Brain microvascular endothelial cell (primary cell): ENCODE results near the gene RABGEF1.
"Not testable (repeated sequence)": the region's sequence is repeated elsewhere in the genome, so short reads cannot be mapped to it uniquely, and the experiment has no call there.

ENCODE experiments used
- DNase-seq: peaks from one replicate; pipeline ENCODE4 v3.0.0-alpha.2; 2020
- H3K27ac ChIP-seq: fragments of 250-450 bp; sonication (Bioruptor Pico); 2 replicates; pipeline ENCODE4 v1.5.1; 2020; ENCODE audit warnings: mild to moderate bottlenecking, moderate library complexity
- H3K27me3 ChIP-seq: fragments of 250-450 bp; sonication (Bioruptor Pico); replicated peaks from 2 replicates; pipeline ENCODE4 v1.5.1; 2020; ENCODE audit warnings: mild to moderate bottlenecking
- H3K36me3 ChIP-seq: fragments of 250-450 bp; sonication (Bioruptor Pico); replicated peaks from 2 replicates; pipeline ENCODE4 v1.5.1; 2020; ENCODE audit warnings: mild to moderate bottlenecking
- H3K4me3 ChIP-seq: 2 replicates; pipeline ENCODE4 v1.5.1; 2011; ENCODE audit warnings: low read depth, mild to moderate bottlenecking, control low read depth, low read length, moderate library complexity
- in situ Hi-C: cut with HindIII; loops from 2 replicates; pipeline ENCODE4 v1.10.0; 2017; ENCODE audit warnings: low sequenced_read_pairs, low pct_ligation_motif_present
- TF ChIP-seq, protein P1 (sequence below): IDR thresholded peaks from 2 replicates; pipeline ENCODE4 v1.5.1; 2011; ENCODE audit warnings: low read depth, mild to moderate bottlenecking, moderate library complexity, low read length, control low read depth, inconsistent platforms; ENCODE audit errors: missing control alignments

RABGEF1 gene

DNA sequence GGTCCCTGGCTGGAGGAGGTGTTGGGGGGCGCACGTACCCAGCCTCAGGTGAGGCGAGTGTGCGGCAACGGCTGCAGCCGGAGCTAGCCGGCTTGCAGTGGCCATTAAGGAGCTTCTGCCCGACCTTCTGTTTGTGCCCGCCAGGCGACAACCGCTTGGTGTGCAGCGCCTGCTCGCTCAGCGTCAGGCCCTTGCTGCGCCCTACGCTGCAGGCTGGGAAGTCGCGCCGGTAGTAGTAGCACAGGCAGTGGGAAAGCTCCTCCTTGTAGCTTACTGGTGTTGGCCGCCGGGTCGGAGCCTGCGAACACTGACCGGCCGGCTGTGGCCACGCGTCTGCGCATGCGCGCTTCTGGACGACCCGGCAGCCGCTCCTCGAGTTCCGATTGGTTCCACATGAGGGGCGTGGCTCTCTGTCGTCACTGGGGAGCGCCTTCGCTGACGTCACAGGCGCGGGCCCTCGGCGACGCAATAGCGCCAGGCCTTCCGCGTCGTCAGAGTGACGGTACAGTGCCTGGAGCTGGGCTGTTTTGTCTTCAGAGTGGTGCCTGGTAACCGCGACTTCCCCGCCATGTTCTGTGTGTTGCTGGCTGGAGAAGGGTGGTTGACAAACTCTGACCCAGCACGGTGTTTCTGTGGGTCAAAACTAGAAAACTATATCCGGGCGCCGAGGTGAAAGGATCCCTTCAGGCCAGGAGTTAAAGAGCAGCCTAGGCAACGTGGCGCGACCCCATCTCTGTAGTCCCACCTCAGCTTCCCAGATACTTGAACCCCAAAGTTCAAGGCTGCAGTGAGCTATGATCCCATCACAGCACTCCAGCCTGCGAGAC lies 104.2 kb downstream of the RABGEF1 start:
- in situ Hi-C loops, result no loop called here
- Histone ChIP-seq H3K27ac (peak overlapping the region; percentile 91), H3K4me3 (peak overlapping the region; percentile 93), H3K27me3 (no peaks in the 10 kb centered on the region), H3K36me3 (no peaks in the 10 kb centered on the region)
- DNase-seq, result peak; percentile 96
- TF ChIP-seq, protein P1, sequence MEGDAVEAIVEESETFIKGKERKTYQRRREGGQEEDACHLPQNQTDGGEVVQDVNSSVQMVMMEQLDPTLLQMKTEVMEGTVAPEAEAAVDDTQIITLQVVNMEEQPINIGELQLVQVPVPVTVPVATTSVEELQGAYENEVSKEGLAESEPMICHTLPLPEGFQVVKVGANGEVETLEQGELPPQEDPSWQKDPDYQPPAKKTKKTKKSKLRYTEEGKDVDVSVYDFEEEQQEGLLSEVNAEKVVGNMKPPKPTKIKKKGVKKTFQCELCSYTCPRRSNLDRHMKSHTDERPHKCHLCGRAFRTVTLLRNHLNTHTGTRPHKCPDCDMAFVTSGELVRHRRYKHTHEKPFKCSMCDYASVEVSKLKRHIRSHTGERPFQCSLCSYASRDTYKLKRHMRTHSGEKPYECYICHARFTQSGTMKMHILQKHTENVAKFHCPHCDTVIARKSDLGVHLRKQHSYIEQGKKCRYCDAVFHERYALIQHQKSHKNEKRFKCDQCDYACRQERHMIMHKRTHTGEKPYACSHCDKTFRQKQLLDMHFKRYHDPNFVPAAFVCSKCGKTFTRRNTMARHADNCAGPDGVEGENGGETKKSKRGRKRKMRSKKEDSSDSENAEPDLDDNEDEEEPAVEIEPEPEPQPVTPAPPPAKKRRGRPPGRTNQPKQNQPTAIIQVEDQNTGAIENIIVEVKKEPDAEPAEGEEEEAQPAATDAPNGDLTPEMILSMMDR, result peak; percentile 46

DNA sequence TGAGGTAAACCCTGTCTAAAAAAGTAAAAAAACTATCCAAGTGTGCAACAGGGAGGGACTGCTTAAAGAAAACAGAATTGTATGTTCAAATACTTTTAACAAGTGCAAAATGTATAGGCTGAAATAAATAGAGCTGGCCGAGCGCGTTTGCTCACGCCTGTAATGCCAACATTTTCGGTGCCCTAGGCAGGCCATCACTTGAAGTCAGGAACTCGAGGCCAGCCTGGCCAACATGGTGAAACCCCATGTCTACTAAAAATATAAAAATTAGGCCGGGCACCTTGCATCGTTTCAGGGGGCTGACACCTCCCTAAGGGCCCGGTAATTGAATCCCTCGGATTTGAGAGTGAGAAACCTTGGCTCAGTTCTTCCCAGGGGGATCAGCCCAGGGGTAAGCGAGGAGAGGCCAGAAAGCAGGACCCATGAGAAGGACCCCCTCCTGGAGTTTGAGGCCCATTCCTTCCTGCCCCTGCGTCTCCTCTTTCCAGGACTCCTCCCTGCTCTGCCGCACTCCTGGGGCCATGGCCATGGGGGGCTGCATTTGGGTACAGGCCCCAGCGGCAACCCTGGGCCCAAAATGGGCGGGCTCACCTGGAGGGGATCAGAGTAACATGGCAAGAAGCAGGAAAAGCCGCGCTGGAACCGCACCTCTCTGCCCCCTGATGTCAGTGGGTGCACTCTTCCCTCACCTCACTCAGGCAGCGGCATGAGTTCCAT lies 105.0 kb downstream of the RABGEF1 start:
- peak overlapping the region; percentile 93 for H3K4me3 ChIP-seq
- H3K27me3 ChIP-seq, result no peaks in the 10 kb centered on the region
- peak overlapping the region; percentile 91 for H3K27ac ChIP-seq
- H3K36me3 ChIP-seq, result no peaks in the 10 kb centered on the region
- DNase-seq, result no peak
- in situ Hi-C loops, result no loop called here
- TF ChIP-seq, protein P1, result no peak

DNA sequence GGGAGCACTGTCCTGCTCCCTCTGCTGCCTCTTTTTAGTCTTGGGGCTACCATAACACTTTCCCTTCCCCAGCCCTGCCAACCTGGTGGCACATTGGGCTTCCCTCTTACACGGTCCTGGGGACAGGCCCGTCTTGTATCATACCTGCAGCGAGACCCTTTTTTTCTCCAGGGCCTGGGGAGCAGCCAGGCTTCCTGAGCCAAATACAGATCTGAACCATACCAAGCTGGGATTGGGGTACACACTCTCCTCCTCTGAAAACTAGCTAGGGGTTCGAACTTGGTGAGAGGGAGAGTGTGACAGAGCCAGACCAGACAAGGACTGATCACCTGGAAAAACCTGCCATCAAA lies 105.5 kb downstream of the RABGEF1 start:
- DNase-seq, H3K36me3 ChIP-seq, H3K27ac ChIP-seq, H3K4me3 ChIP-seq, in situ Hi-C loops, H3K27me3 ChIP-seq: not testable (repeated sequence)

DNA sequence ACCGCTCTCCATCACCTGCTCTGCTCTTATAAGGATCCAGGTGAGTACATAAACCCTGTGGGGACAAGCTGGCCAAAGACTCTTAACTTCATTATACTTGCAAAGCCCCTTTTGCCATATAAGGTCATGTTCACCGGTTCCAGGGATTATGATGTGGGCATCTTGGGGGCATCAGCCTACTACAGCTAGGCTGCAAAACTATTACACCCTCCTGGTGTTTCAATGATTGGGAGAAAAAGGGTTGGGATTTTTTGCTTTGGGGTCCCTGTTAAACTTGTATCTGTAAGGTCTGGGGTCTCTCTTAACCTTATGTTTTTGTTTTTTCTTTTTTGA lies 107.0 kb downstream of the RABGEF1 start:
- DNase-seq, H3K27me3 ChIP-seq, in situ Hi-C loops, H3K4me3 ChIP-seq, H3K36me3 ChIP-seq, H3K27ac ChIP-seq: not testable (repeated sequence)

DNA sequence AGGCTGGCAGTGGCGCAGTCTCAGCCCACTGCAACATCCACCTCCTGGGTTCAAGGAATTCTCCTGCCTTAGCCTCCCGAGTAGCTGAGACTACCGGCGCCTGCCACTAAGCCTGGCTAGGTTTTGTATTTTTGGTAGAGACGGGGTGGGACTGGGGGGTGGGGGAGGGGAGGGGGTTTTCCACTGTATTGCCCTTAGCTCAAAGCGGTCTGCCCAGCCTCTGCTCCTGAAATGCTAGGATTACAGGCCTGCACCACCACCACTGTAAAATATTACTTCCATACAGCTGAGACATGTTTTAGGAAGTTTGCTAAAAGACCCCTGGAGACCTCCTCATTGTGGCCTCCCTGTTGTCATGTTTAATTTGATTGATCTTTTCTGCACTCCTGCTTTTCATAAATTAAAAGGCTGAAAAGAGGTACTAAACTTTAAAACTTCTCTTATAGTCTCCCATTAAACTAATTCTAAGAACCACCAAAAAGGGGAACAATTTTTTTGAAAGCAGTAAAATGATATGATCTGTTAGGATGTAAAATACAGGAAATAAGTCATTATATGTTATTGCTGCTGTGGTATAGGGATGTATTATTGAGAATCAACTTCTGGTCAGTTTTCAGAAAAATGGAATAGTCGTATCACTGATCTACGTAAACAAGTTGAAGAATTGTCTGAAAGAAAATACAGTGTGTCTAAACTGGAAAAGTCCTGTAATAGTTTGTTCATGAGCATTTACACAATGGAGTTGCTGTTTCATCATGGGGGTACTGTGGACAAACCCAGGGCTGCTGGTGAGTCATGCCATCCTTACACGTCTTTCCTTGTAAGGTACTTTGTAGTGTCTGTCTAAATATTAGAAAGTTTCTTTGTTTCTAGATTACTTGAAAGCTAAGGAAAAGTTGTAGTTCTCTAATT lies 107.6 kb downstream of the RABGEF1 start:
- H3K36me3 ChIP-seq, result no peaks in the 10 kb centered on the region
- no peak overlapping the region for H3K4me3 ChIP-seq
- H3K27me3 ChIP-seq, result no peaks in the 10 kb centered on the region
- H3K27ac ChIP-seq, result peak overlapping the region; percentile 41
- TF ChIP-seq, protein P1, result no peak
- DNase-seq, result peak; percentile 56
- in situ Hi-C loops, result no loop called here

DNA sequence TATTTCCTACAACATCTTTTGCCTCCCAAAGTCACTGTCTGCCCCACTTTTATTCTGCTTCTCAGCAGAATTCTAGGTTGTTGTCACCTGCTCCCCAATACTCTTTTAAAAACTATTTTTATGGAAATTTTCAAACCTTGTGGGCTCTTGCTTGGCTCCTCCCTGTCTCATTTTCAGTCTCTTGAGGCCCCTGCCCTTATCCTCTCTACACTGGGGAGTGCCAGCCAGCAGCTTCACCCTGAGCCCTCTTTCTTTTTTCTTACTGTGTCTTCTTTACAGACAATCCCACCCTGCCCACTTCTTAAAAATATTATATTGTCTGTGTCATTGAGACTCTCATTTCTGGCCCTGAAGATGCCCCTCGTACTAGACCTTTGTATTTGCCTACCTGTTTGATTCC lies 118.8 kb downstream of the RABGEF1 start:
- Histone ChIP-seq H3K27ac (no peak overlapping the region), H3K4me3 (no peak overlapping the region), H3K27me3 (no peaks in the 10 kb centered on the region), H3K36me3 (no peaks in the 10 kb centered on the region)
- no peak for DNase-seq
- TF ChIP-seq, protein P1, result no peak
- in situ Hi-C loops, result no loop called here
